HEK293 (cell line): ENCODE measurements around the gene CEP85L.

Experiments used
- CTCF ChIP-seq: fragments of 450-650 bp; formaldehyde crosslinking; IDR thresholded peaks from 2 replicates; pipeline ENCODE4 v1.5.1; 2016; ENCODE audit warnings: missing biosample characterization, missing genetic modification characterization
- HOXA7 ChIP-seq: sonication (generic); formaldehyde crosslinking; IDR thresholded peaks from 2 replicates; pipeline ENCODE4 v1.8.1; 2022; ENCODE audit warnings: missing genetic modification reagents, borderline replicate concordance
- SETDB1 ChIP-seq: IDR thresholded peaks from one replicate; pipeline ENCODE4 v1.6.1; 2017; ENCODE audit warnings: mild to moderate bottlenecking, low read length, moderate library complexity, mixed read lengths; ENCODE audit not compliant: insufficient read length
- ZFP41 ChIP-seq: fragments of 450-650 bp; formaldehyde crosslinking; IDR thresholded peaks from 2 replicates; pipeline ENCODE4 v1.5.1; 2016; ENCODE audit warnings: missing biosample characterization, missing genetic modification characterization, borderline replicate concordance
- ZNF132 ChIP-seq: fragments of 450-650 bp; formaldehyde crosslinking; IDR thresholded peaks from 2 replicates; pipeline ENCODE4 v1.5.1; 2017; ENCODE audit warnings: missing biosample characterization, missing genetic modification characterization, borderline replicate concordance
- ZNF140 ChIP-seq: fragments of 450-650 bp; formaldehyde crosslinking; IDR thresholded peaks from 2 replicates; pipeline ENCODE4 v1.5.1; 2016; ENCODE audit warnings: missing biosample characterization, missing genetic modification characterization
- ZNF580 ChIP-seq: fragments of 450-650 bp; formaldehyde crosslinking; IDR thresholded peaks from 2 replicates; pipeline ENCODE4 v1.5.1; 2016; ENCODE audit warnings: missing biosample characterization, missing genetic modification characterization

GRCh38 chr6:118485601-118486550, 165.5 kb downstream of the CEP85L start:
- no peak for TF ChIP-seq ZNF132
- no peak for TF ChIP-seq CTCF (tag by site-specific recombination)
- TF ChIP-seq ZNF580 (tag by site-specific recombination): no peak
- TF ChIP-seq ZFP41 (tag by site-specific recombination): no peak
- no peak for TF ChIP-seq HOXA7 (CRISPR knock-in tag)
- no peak for TF ChIP-seq SETDB1
- TF ChIP-seq ZNF140 (tag by site-specific recombination): no peak
